Mesothelial cell of epicardium (in vitro differentiated cells): ENCODE data around the gene CNRIP1. TPM values are rescaled to one million over a fixed set of nuclear protein-coding genes. Genes with fewer than 3 reads are reported as not detected.

Experiments
- DNase-seq, 2 experiments: peaks; one replicate each; pipeline ENCODE4 v3.0.0; 2021; ENCODE audit warnings: low spot score in 2 of 2; ENCODE audit not compliant: unreplicated experiment in 2 of 2
- H3K27ac Mint-ChIP-seq: 2 replicates; pipeline ENCODE4 v1.8.0; 2021; ENCODE audit warnings: mixed read lengths
- H3K27me3 Mint-ChIP-seq: 2 replicates; pipeline ENCODE4 v1.8.0; 2021; ENCODE audit warnings: low read depth, mixed read lengths
- H3K36me3 Mint-ChIP-seq: 2 replicates; pipeline ENCODE4 v1.8.0; 2021; ENCODE audit warnings: mixed read lengths
- H3K4me1 Mint-ChIP-seq: 2 replicates; pipeline ENCODE4 v1.8.0; 2021; ENCODE audit warnings: mixed read lengths
- H3K4me3 Mint-ChIP-seq: 2 replicates; pipeline ENCODE4 v1.8.0; 2021; ENCODE audit warnings: mild to moderate bottlenecking, moderate library complexity, mixed read lengths
- H3K9me3 Mint-ChIP-seq: 2 replicates; pipeline ENCODE4 v1.8.0; 2021; ENCODE audit warnings: mixed read lengths
- CTCF ChIP-seq: fragments of 200-600 bp; sonication (generic); IDR thresholded peaks from one replicate; pipeline ENCODE4 v1.5.0; 2021; ENCODE audit warnings: antibody characterized with exemption; ENCODE audit not compliant: unreplicated experiment
- total RNA-seq: library from RNA; stranded (reverse); gene quantifications from 3 replicates; pipeline ENCODE4 v1.2.1, GENCODE V29; 2021

The CNRIP1 gene
- total RNA-seq, 1 donor from 2014 or later = 4.9 TPM

GRCh38 chr2:68291314-68291713, 28.4 kb downstream of the CNRIP1 start:
- no peaks in the 10 kb centered on the region for H3K27me3 Mint-ChIP-seq
- H3K4me3 Mint-ChIP-seq = no peak overlapping the region
- no peak for DNase-seq
- no peak for TF ChIP-seq CTCF
- H3K27ac Mint-ChIP-seq = no peak overlapping the region
- H3K36me3 Mint-ChIP-seq = no peaks in the 10 kb centered on the region
- H3K9me3 Mint-ChIP-seq = no peaks in the 10 kb centered on the region
- H3K4me1 Mint-ChIP-seq = peaks cover 19% of the 10 kb centered on the region

- no peaks in the 10 kb centered on the region for H3K27me3 Mint-ChIP-seq
- no peak for TF ChIP-seq CTCF
- H3K4me3 Mint-ChIP-seq = no peak overlapping the region
- no peaks in the 10 kb centered on the region for H3K9me3 Mint-ChIP-seq
- peaks cover 19% of the 10 kb centered on the region for H3K4me1 Mint-ChIP-seq
- no peak overlapping the region for H3K27ac Mint-ChIP-seq
- DNase-seq = no peak
- H3K36me3 Mint-ChIP-seq = no peaks in the 10 kb centered on the region
Measured at GRCh38 chr2:68290901-68291300, 28.8 kb downstream of the CNRIP1 start.

GRCh38 chr2:68287580-68288441, 31.9 kb downstream of the CNRIP1 start:
- Mint-ChIP-seq H3K36me3 (no peaks in the 10 kb centered on the region), H3K27ac (peak overlapping the region; percentile 27), H3K4me3 (no peak overlapping the region), H3K27me3 (peaks cover 10% of the 10 kb centered on the region), H3K9me3 (no peaks in the 10 kb centered on the region), H3K4me1 (peaks cover 38% of the 10 kb centered on the region)
- TF ChIP-seq CTCF = no peak
- DNase-seq = no peak

DNA sequence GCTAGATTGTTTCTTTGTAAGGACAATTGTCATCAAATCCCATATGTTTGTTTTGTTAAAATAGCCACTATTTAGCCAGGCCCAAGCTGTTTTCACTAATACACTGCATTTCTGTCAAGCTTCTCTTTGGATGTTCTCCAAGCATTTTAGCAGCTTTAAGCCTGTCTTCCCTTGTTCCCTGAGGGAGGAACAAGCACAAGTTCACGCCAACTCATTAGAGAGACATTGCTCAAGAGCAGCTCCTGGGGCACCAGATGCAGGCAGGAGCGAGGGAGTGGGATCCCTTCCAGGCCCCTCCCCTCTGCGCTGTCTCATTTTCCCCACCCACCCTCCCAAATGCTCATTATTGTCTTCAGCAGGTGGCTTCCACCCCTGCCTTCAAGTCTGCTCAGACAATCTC, 34.9 kb downstream of the CNRIP1 start:
- H3K27me3 Mint-ChIP-seq = peaks cover 27% of the 10 kb centered on the region
- H3K36me3 Mint-ChIP-seq = no peaks in the 10 kb centered on the region
- no peak for TF ChIP-seq CTCF
- peaks cover 42% of the 10 kb centered on the region for H3K4me1 Mint-ChIP-seq
- H3K9me3 Mint-ChIP-seq = no peaks in the 10 kb centered on the region
- no peak for DNase-seq
- H3K4me3 Mint-ChIP-seq = no peak overlapping the region
- no peak overlapping the region for H3K27ac Mint-ChIP-seq

DNA sequence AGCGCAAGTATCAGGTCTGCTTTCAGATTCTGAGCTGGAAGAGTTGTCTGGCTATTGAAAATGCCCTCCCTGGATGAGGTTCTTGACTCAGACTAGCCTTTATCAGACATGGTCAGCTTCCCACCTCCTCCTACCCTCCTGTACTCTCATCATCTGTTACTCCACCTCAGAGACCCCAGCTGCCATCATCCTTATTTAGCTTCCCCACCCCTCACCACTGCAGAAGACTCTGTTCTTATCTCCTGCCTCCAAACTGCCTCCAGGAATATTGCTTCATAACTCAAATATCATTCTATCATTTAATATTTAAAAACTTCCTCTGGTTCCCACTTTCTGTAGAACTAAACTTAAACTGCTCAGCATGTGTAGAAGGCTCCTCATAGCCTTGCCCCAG, 36.3 kb downstream of the CNRIP1 start:
- Mint-ChIP-seq H3K9me3 (no peaks in the 10 kb centered on the region), H3K4me3 (no peak overlapping the region), H3K36me3 (no peaks in the 10 kb centered on the region), H3K4me1 (peaks cover 41% of the 10 kb centered on the region), H3K27me3 (peaks cover 27% of the 10 kb centered on the region), H3K27ac (peak overlapping the region; percentile 55)
- TF ChIP-seq CTCF = no peak
- DNase-seq = no peak
